CD14-positive monocyte (primary cell): ENCODE data around the gene XXYLT1. TPM values are rescaled to one million over a fixed set of nuclear protein-coding genes. Genes with fewer than 3 reads are reported as not detected.

Experiments used
- DNase-seq, 3 donors: peaks; one replicate each; pipeline ENCODE4 v3.0.0-alpha.2; 2011 to 2022
- H2AFZ ChIP-seq: 2 replicates; pipeline ENCODE4 v1.6.0; 2012; ENCODE audit warnings: mild to moderate bottlenecking, low read depth, low read length, inconsistent platforms; ENCODE audit not compliant: insufficient read depth, poor library complexity, severe bottlenecking
- H3K27ac ChIP-seq, 2 donors: 1 replicate in 1 of 2; 2 replicates in 1 of 2; pipeline ENCODE4 v1.5.1; 2012 to 2013; ENCODE audit warnings: low read length in 2 of 2, control low read depth in 1 of 2, inconsistent platforms in 1 of 2, low read depth in 1 of 2, mild to moderate bottlenecking in 1 of 2
- H3K27me3 ChIP-seq, 2 donors: one replicate each; pipeline versions ENCODE4 v1.6.0 to v1.6.1; 2011 to 2013; ENCODE audit warnings: low read length in 2 of 2; ENCODE audit not compliant: control insufficient read depth in 2 of 2, insufficient read depth in 2 of 2
- H3K36me3 ChIP-seq, 2 donors: replicated peaks in 1 of 2; 1 replicate in 1 of 2; 2 replicates in 1 of 2; pipeline versions ENCODE4 v1.5.1 to v1.6.1; 2012 to 2013; ENCODE audit warnings: low read length in 2 of 2, control low read depth in 1 of 2, inconsistent platforms in 1 of 2, mild to moderate bottlenecking in 1 of 2; ENCODE audit not compliant: insufficient read depth in 2 of 2, control insufficient read depth in 1 of 2
- H3K4me1 ChIP-seq, 2 donors: 1 replicate in 1 of 2; 2 replicates in 1 of 2; pipeline versions ENCODE4 v1.5.1 to v1.6.1; 2012 to 2013; ENCODE audit warnings: low read length in 2 of 2, control low read depth in 1 of 2, inconsistent platforms in 1 of 2, mild to moderate bottlenecking in 1 of 2, moderate library complexity in 1 of 2; ENCODE audit not compliant: insufficient read depth in 2 of 2, control insufficient read depth in 1 of 2
- H3K4me2 ChIP-seq: replicated peaks from 2 replicates; pipeline ENCODE3; 2012; ENCODE audit warnings: low read length, moderate library complexity, mild to moderate bottlenecking; ENCODE audit not compliant: poor library complexity, severe bottlenecking; ENCODE audit errors: extremely low read depth
- H3K4me3 ChIP-seq, 3 experiments: fragments of 200-600 bp in 1 of 3; sonication (generic) in 1 of 3; replicated peaks in 1 of 3; 1 replicate in 2 of 3; 2 replicates in 1 of 3; pipeline ENCODE4 v1.5.1; 2011 to 2013; ENCODE audit warnings: low read length in 3 of 3, mild to moderate bottlenecking in 3 of 3, control low read depth in 2 of 3, low read depth in 2 of 3, inconsistent platforms in 1 of 3, moderate library complexity in 1 of 3
- H3K79me2 ChIP-seq: 2 replicates; pipeline ENCODE4 v1.6.0; 2012; ENCODE audit warnings: mild to moderate bottlenecking, control low read depth, inconsistent platforms, low read length, moderate library complexity; ENCODE audit not compliant: insufficient read depth
- H3K9ac ChIP-seq: 2 replicates; pipeline ENCODE4 v1.6.0; 2017; ENCODE audit warnings: low read length, mild to moderate bottlenecking; ENCODE audit not compliant: insufficient read depth, poor library complexity, severe bottlenecking
- H3K9me3 ChIP-seq, 2 donors: replicated peaks in 1 of 2; 1 replicate in 1 of 2; 2 replicates in 1 of 2; pipeline versions ENCODE4 v1.5.1 to v1.6.1; 2012 to 2013; ENCODE audit warnings: low read length in 2 of 2, control low read depth in 1 of 2; ENCODE audit not compliant: control insufficient read depth in 1 of 2, insufficient read depth in 1 of 2
- H4K20me1 ChIP-seq: 2 replicates; pipeline ENCODE4 v1.6.0; 2012; ENCODE audit warnings: mild to moderate bottlenecking, low read length, control low read depth, moderate library complexity; ENCODE audit not compliant: insufficient read depth
- H3K27ac Mint-ChIP-seq, 7 donors: one replicate each; pipeline ENCODE4 v1.8.0; 2020; ENCODE audit warnings: mild to moderate bottlenecking in 7 of 7, mixed read lengths in 7 of 7, moderate library complexity in 6 of 7, inconsistent platforms in 2 of 7
- H3K27me3 Mint-ChIP-seq, 3 donors: one replicate each; pipeline ENCODE4 v1.8.0; 2021 to 2022; ENCODE audit warnings: low read depth in 3 of 3, mild to moderate bottlenecking in 3 of 3, mixed read lengths in 3 of 3, moderate library complexity in 3 of 3, inconsistent platforms in 1 of 3
- H3K36me3 Mint-ChIP-seq, 2 donors: one replicate each; pipeline ENCODE4 v1.8.0; 2020; ENCODE audit warnings: mixed read lengths in 2 of 2, inconsistent platforms in 1 of 2, mild to moderate bottlenecking in 1 of 2
- H3K4me1 Mint-ChIP-seq: one replicate; pipeline ENCODE4 v1.8.0; 2020; ENCODE audit warnings: mild to moderate bottlenecking, mixed read lengths
- H3K4me3 Mint-ChIP-seq, 2 donors: one replicate each; pipeline ENCODE4 v1.8.0; 2020; ENCODE audit warnings: mild to moderate bottlenecking in 2 of 2, mixed read lengths in 2 of 2, moderate library complexity in 1 of 2
- H3K9me3 Mint-ChIP-seq, 7 donors: one replicate each; pipeline ENCODE4 v1.8.0; 2020 to 2022; ENCODE audit warnings: mixed read lengths in 7 of 7, mild to moderate bottlenecking in 6 of 7, moderate library complexity in 6 of 7, inconsistent platforms in 2 of 7
- WGBS: methylation state at CpG from one replicate; pipeline ENCODE4 v1.1.5; 2013; ENCODE audit warnings: missing lambda C conversion rate; ENCODE audit not compliant: insufficient coverage; 5-methylcytosine and 5-hydroxymethylcytosine counted together
- intact Hi-C, 2 donors: fragments of 100-400 bp; cut with micrococcal nuclease; formaldehyde crosslinking; loops; one replicate each; pipeline versions ENCODE4 v1.15.0 to v1.15.1; 2023
- polyA plus RNA-seq, 3 donors: library from polyadenylated mRNA; depleted of rRNA in 1 of 3; unstranded in 2 of 3; stranded (reverse) in 1 of 3; fragments of 300-500 nt in 2 of 3; fragments of >200 nt in 1 of 3; fragmentation: Illumina TruSeq in 2 of 3; gene quantifications; 1 replicate in 2 of 3; 2 replicates in 1 of 3; pipeline ENCODE4 v1.2.3, GENCODE V29; 2012 to 2021
- TF ChIP-seq, protein P1 (sequence below): fragments of 200-600 bp; IDR thresholded peaks from one replicate; pipeline ENCODE4 v1.8.0; 2022; ENCODE audit warnings: antibody characterized with exemption, mild to moderate bottlenecking

XXYLT1 gene
- polyA plus RNA-seq, 3 donors, result 11.8 to 13.5 (median 13.2) TPM

DNA sequence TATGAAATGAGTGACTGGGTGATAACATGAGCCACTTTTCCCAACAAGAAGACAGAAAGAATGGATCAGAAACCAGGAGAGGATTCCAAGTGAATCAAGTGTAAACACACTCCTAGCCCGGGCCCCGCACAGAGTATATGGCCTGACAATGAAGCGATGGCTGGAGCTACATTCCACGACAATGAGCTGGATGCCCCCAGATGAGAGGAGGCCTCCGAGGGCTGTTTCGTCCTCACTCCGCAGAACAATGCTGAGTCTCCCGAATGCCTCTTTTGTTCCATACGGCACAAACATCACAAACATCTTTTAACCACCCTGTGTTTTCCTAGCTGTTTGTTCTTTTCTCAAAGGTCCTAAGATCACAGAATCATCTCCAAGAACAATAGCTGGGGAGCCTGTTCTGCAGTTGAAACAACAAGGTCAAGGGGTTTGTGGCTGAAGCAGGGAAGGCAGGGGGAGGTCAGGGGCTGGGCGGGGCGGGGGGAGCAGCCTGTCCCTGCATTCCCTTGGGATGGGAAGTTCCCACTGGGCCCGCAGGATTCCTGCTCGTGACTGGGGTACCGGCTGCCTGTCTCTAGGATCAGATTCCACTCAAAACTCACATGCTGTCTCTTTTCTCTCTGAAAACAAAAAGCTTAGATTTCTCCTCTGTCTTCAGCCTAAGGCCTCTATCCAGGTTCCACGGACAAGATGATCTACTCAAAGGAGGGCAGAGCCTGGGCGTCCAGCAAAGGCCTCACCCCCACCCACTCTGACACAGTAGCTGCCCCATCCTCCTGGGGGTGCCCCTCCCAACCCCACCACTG lies 151.3 kb downstream of the XXYLT1 start:
- Histone ChIP-seq H3K9me3 (no peaks in the 10 kb centered on the region), H3K4me3 (no peak overlapping the region), H3K36me3 (no peaks in the 10 kb centered on the region), H3K27me3 (no peaks in the 10 kb centered on the region), H2AFZ (no peak overlapping the region), H3K27ac (no peak overlapping the region), H3K9ac (no peak overlapping the region), H3K4me1 (peaks cover 4 to 8% of the 10 kb centered on the region in 2 donors), H4K20me1 (no peaks in the 10 kb centered on the region), H3K79me2 (no peaks in the 10 kb centered on the region), H3K4me2 (no peak overlapping the region)
- Mint-ChIP-seq H3K27ac (no peak overlapping the region), H3K4me1 (peaks cover 7% of the 10 kb centered on the region), H3K4me3 (no peak overlapping the region), H3K9me3 (no peaks in the 10 kb centered on the region), H3K27me3 (peaks cover 0 to 5% (median 1%) of the 10 kb centered on the region in 3 donors), H3K36me3 (peaks cover 0 to 6% of the 10 kb centered on the region in 2 donors)
- DNase-seq, result no peak
- WGBS, result 97% methylated on average over 13 of the region's 16 CpGs
- intact Hi-C loops, result no loop called here
- TF ChIP-seq, protein P1, sequence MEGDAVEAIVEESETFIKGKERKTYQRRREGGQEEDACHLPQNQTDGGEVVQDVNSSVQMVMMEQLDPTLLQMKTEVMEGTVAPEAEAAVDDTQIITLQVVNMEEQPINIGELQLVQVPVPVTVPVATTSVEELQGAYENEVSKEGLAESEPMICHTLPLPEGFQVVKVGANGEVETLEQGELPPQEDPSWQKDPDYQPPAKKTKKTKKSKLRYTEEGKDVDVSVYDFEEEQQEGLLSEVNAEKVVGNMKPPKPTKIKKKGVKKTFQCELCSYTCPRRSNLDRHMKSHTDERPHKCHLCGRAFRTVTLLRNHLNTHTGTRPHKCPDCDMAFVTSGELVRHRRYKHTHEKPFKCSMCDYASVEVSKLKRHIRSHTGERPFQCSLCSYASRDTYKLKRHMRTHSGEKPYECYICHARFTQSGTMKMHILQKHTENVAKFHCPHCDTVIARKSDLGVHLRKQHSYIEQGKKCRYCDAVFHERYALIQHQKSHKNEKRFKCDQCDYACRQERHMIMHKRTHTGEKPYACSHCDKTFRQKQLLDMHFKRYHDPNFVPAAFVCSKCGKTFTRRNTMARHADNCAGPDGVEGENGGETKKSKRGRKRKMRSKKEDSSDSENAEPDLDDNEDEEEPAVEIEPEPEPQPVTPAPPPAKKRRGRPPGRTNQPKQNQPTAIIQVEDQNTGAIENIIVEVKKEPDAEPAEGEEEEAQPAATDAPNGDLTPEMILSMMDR, result no peak

- H3K4me1 Mint-ChIP-seq, result peaks cover 7% of the 10 kb centered on the region
- Histone ChIP-seq H3K4me1 (peaks cover 4 to 8% of the 10 kb centered on the region in 2 donors), H3K79me2 (no peaks in the 10 kb centered on the region), H3K9me3 (no peaks in the 10 kb centered on the region), H4K20me1 (no peaks in the 10 kb centered on the region), H3K4me3 (no peak overlapping the region), H3K36me3 (no peaks in the 10 kb centered on the region), H3K4me2 (no peak overlapping the region), H3K9ac (no peak overlapping the region), H3K27me3 (no peaks in the 10 kb centered on the region), H3K27ac (no peak overlapping the region), H2AFZ (no peak overlapping the region)
- intact Hi-C loops, result no loop called here
- H3K36me3 Mint-ChIP-seq, result peaks cover 0 to 7% of the 10 kb centered on the region in 2 donors
- peaks cover 0 to 5% (median 1%) of the 10 kb centered on the region in 3 donors for H3K27me3 Mint-ChIP-seq
- H3K9me3 Mint-ChIP-seq, result no peaks in the 10 kb centered on the region
- TF ChIP-seq, protein P1, result no peak
- H3K27ac Mint-ChIP-seq, result no peak overlapping the region
- H3K4me3 Mint-ChIP-seq, result no peak overlapping the region
- DNase-seq, result no peak
- 93% methylated on average over 10 of the region's 13 CpGs for WGBS
Measured at GRCh38 chr3:195118671-195119070, 152.3 kb downstream of the XXYLT1 start.
